DND-41 (cell line): ENCODE measurements around the gene SHISA9.

Source experiments
- ATAC-seq: fragments of 200-7000 bp; cut with Tn5 transposase; 3 replicates; pipeline ENCODE4 v1.9.1; 2021; ENCODE audit warnings: low read depth; ENCODE audit not compliant: insufficient read depth
- DNase-seq: peaks from one replicate; pipeline ENCODE4 v3.0.0-alpha.2; 2020
- H2AFZ ChIP-seq: 2 replicates; pipeline ENCODE4 v1.6.0; 2012; ENCODE audit warnings: low read depth, low read length
- H3K27ac ChIP-seq: 2 replicates; pipeline ENCODE4 v1.5.1; 2012; ENCODE audit warnings: low read length, inconsistent platforms
- H3K27me3 ChIP-seq: fragments of 200-600 bp; sonication (generic); 2 replicates; pipeline ENCODE4 v1.6.0; 2012; ENCODE audit warnings: low read length, mild to moderate bottlenecking, inconsistent platforms; ENCODE audit not compliant: insufficient read depth, poor library complexity
- H3K36me3 ChIP-seq: 2 replicates; pipeline ENCODE4 v1.5.1; 2012; ENCODE audit warnings: low read length, inconsistent platforms; ENCODE audit not compliant: insufficient read depth
- H3K4me1 ChIP-seq: 2 replicates; pipeline ENCODE4 v1.5.1; 2012; ENCODE audit warnings: mild to moderate bottlenecking, low read length; ENCODE audit not compliant: insufficient read depth
- H3K4me2 ChIP-seq: 2 replicates; pipeline ENCODE4 v1.6.0; 2012; ENCODE audit warnings: mild to moderate bottlenecking, moderate library complexity, low read length, inconsistent platforms; ENCODE audit not compliant: insufficient read depth
- H3K4me3 ChIP-seq, 2 experiments: fragments of 200-600 bp in 1 of 2; shearing (Covaris generic) in 1 of 2; 2 replicates each; pipeline ENCODE4 v1.5.1; 2012 to 2016; ENCODE audit warnings: inconsistent platforms in 2 of 2, low read length in 2 of 2, mild to moderate bottlenecking in 2 of 2, low read depth in 1 of 2, moderate library complexity in 1 of 2
- H3K79me2 ChIP-seq: 2 replicates; pipeline ENCODE4 v1.6.0; 2012; ENCODE audit warnings: low read length, inconsistent platforms; ENCODE audit not compliant: insufficient read depth
- H3K9ac ChIP-seq: 2 replicates; pipeline ENCODE4 v1.6.0; 2012; ENCODE audit warnings: low read depth, mild to moderate bottlenecking, inconsistent platforms, low read length, moderate library complexity
- H3K9me3 ChIP-seq: 2 replicates; pipeline ENCODE4 v1.5.1; 2012; ENCODE audit warnings: low read length, moderate library complexity, mild to moderate bottlenecking, inconsistent platforms; ENCODE audit not compliant: insufficient read depth, severe bottlenecking
- H4K20me1 ChIP-seq: 2 replicates; pipeline ENCODE4 v1.6.0; 2012; ENCODE audit warnings: low read length; ENCODE audit not compliant: insufficient read depth
- CTCF ChIP-seq: IDR thresholded peaks from 2 replicates; pipeline ENCODE4 v1.5.1; 2012; ENCODE audit warnings: borderline replicate concordance, low read length, moderate library complexity, mild to moderate bottlenecking; ENCODE audit not compliant: poor library complexity, severe bottlenecking; ENCODE audit errors: extremely low read depth
- EZH2 ChIP-seq: IDR thresholded peaks from 3 replicates; pipeline ENCODE4 v1.6.1; 2012; ENCODE audit warnings: borderline replicate concordance, low read depth, mild to moderate bottlenecking, moderate library complexity, low read length, inconsistent platforms; ENCODE audit not compliant: severe bottlenecking

The SHISA9 gene

GRCh38 chr16:13269359-13269758, 368.0 kb downstream of the SHISA9 start:
- H3K4me1 ChIP-seq, result no peaks in the 10 kb centered on the region
- H3K9ac ChIP-seq, result no peak overlapping the region
- H3K36me3 ChIP-seq, result no peaks in the 10 kb centered on the region
- no peaks in the 10 kb centered on the region for H4K20me1 ChIP-seq
- H3K4me2 ChIP-seq, result no peak overlapping the region
- TF ChIP-seq CTCF (no peak), EZH2 (no peak)
- no peak overlapping the region for H2AFZ ChIP-seq
- H3K79me2 ChIP-seq, result no peaks in the 10 kb centered on the region
- ATAC-seq (no peak), DNase-seq (no peak)
- no peaks in the 10 kb centered on the region for H3K27me3 ChIP-seq
- no peak overlapping the region for H3K4me3 ChIP-seq
- no peak overlapping the region for H3K27ac ChIP-seq
- no peaks in the 10 kb centered on the region for H3K9me3 ChIP-seq

- no peak for DNase-seq
- no peak for ATAC-seq
- no peaks in the 10 kb centered on the region for H3K9me3 ChIP-seq
- no peak overlapping the region for H3K4me3 ChIP-seq
- H3K4me1 ChIP-seq, result no peaks in the 10 kb centered on the region
- no peak overlapping the region for H2AFZ ChIP-seq
- H4K20me1 ChIP-seq, result no peaks in the 10 kb centered on the region
- TF ChIP-seq CTCF, result no peak
- no peak for TF ChIP-seq EZH2
- no peak overlapping the region for H3K27ac ChIP-seq
- no peaks in the 10 kb centered on the region for H3K36me3 ChIP-seq
- H3K4me2 ChIP-seq, result no peak overlapping the region
- H3K9ac ChIP-seq, result no peak overlapping the region
- no peaks in the 10 kb centered on the region for H3K79me2 ChIP-seq
- H3K27me3 ChIP-seq, result no peaks in the 10 kb centered on the region
Observed at GRCh38 chr16:13269905-13270528, 368.6 kb downstream of the SHISA9 start.

- no peak overlapping the region for H3K4me2 ChIP-seq
- no peaks in the 10 kb centered on the region for H3K9me3 ChIP-seq
- H3K27me3 ChIP-seq, result no peaks in the 10 kb centered on the region
- H2AFZ ChIP-seq, result no peak overlapping the region
- TF ChIP-seq CTCF, result no peak
- no peak for TF ChIP-seq EZH2
- no peaks in the 10 kb centered on the region for H3K36me3 ChIP-seq
- no peak for ATAC-seq
- no peak overlapping the region for H3K9ac ChIP-seq
- H3K27ac ChIP-seq, result no peak overlapping the region
- no peak for DNase-seq
- no peak overlapping the region for H3K4me3 ChIP-seq
- no peaks in the 10 kb centered on the region for H3K4me1 ChIP-seq
- H3K79me2 ChIP-seq, result no peaks in the 10 kb centered on the region
- no peaks in the 10 kb centered on the region for H4K20me1 ChIP-seq
Observed at GRCh38 chr16:13270602-13271001, 369.2 kb downstream of the SHISA9 start.
